Measurements from ENCODE around the gene HOXB8. TPM values are rescaled to one million over a fixed set of nuclear protein-coding genes. Genes with fewer than 3 reads are reported as not detected.

The HOXB8 gene
- total and polyA plus RNA-seq, 10 of the 15 experiments (the other 5 are each of a cell fraction or from before 2014, with no cell fraction given), result 0.21 TPM; not detected in 9

- TF ChIP-seq, protein P1, sequence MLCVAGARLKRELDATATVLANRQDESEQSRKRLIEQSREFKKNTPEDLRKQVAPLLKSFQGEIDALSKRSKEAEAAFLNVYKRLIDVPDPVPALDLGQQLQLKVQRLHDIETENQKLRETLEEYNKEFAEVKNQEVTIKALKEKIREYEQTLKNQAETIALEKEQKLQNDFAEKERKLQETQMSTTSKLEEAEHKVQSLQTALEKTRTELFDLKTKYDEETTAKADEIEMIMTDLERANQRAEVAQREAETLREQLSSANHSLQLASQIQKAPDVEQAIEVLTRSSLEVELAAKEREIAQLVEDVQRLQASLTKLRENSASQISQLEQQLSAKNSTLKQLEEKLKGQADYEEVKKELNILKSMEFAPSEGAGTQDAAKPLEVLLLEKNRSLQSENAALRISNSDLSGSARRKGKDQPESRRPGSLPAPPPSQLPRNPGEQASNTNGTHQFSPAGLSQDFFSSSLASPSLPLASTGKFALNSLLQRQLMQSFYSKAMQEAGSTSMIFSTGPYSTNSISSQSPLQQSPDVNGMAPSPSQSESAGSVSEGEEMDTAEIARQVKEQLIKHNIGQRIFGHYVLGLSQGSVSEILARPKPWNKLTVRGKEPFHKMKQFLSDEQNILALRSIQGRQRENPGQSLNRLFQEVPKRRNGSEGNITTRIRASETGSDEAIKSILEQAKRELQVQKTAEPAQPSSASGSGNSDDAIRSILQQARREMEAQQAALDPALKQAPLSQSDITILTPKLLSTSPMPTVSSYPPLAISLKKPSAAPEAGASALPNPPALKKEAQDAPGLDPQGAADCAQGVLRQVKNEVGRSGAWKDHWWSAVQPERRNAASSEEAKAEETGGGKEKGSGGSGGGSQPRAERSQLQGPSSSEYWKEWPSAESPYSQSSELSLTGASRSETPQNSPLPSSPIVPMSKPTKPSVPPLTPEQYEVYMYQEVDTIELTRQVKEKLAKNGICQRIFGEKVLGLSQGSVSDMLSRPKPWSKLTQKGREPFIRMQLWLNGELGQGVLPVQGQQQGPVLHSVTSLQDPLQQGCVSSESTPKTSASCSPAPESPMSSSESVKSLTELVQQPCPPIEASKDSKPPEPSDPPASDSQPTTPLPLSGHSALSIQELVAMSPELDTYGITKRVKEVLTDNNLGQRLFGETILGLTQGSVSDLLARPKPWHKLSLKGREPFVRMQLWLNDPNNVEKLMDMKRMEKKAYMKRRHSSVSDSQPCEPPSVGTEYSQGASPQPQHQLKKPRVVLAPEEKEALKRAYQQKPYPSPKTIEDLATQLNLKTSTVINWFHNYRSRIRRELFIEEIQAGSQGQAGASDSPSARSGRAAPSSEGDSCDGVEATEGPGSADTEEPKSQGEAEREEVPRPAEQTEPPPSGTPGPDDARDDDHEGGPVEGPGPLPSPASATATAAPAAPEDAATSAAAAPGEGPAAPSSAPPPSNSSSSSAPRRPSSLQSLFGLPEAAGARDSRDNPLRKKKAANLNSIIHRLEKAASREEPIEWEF (IDR thresholded peaks at IDR 0.05; ENCODE audit: insufficient replicate concordance, low read depth, low read length), result no peak
Measured at GRCh38 chr17:48588528-48588927, 26.6 kb downstream of the HOXB8 start (continued).

- H3K9me3 ChIP-seq (replicated peaks; ENCODE audit: control insufficient read depth, insufficient read depth, low read length), result no peaks in the 10 kb centered on the region
- H2AFZ ChIP-seq (ENCODE audit: control insufficient read depth, low read depth, low read length), result no peak overlapping the region
- H3K4me3 ChIP-seq, result no peak overlapping the region
- no peak overlapping the region for H3K9ac ChIP-seq (ENCODE audit: control insufficient read depth, insufficient read depth, low read length)
- ChIA-PET RAD21 (ENCODE audit: unreplicated experiment) (interaction anchor here (0.8 to 2.6 kb wide), 11 partner anchors 30 to 508 kb away, joined by 3 to 13 read pairs (median 5); no protein-coding TSS in a partner anchor), CTCF (interaction anchor here (0.8 to 3.3 kb wide), 19 partner anchors 13 to 617 kb away, joined by 3 to 22 read pairs (median 4); partner anchors contain the start of gene CDK5RAP3), POLR2A (interaction anchor here (0.6 to 1.1 kb wide), 4 partner anchors 87 to 504 kb away, joined by 3 to 7 read pairs (median 4); no protein-coding TSS in a partner anchor), SMC1A (ENCODE audit: uncharacterized antibody, unreplicated experiment) (interaction anchor here (0.6 to 3.0 kb wide), 13 partner anchors 11 to 754 kb away, joined by 3 to 23 read pairs (median 5); no protein-coding TSS in a partner anchor)
- ATAC-seq (no peak), FAIRE-seq (no peak), DNase-seq (ENCODE audit: low read depth, low spot score) (no peak)
- no peak overlapping the region for H3K4me2 ChIP-seq (ENCODE audit: control insufficient read depth, insufficient read depth)
- in situ Hi-C loops (cut with MboI), result no loop called here
- no peaks in the 10 kb centered on the region for H3K79me2 ChIP-seq (ENCODE audit: control insufficient read depth, insufficient read depth, low read length)
- TF ChIP-seq ESRRA (IDR thresholded peaks at IDR 0.05; ENCODE audit: low read length) (no peak), TCF7 (IDR thresholded peaks at IDR 0.05; ENCODE audit: borderline replicate concordance) (no peak), SIX5 (IDR thresholded peaks at IDR 0.05; ENCODE audit: low read depth, low read length, severe bottlenecking) (no peak), EED (IDR thresholded peaks at IDR 0.05; ENCODE audit: low read depth) (no peak), ZNF622 (IDR thresholded peaks at IDR 0.05) (no peak), ZNF207 (IDR thresholded peaks at IDR 0.05; ENCODE audit: borderline replicate concordance) (no peak), SMC3 (IDR thresholded peaks at IDR 0.05; ENCODE audit: borderline replicate concordance, low read length) (no peak), RAD51 (IDR thresholded peaks at IDR 0.05) (no peak), SREBF2 (IDR thresholded peaks at IDR 0.05; ENCODE audit: low read length) (no peak), ATF7 (IDR thresholded peaks at IDR 0.05; ENCODE audit: low read depth) (no peak), IKZF2 (IDR thresholded peaks at IDR 0.05) (no peak), ZNF24 (IDR thresholded peaks at IDR 0.05) (no peak), GABPA (IDR thresholded peaks at IDR 0.05; ENCODE audit: low read depth) (no peak), RBBP5 (conservative IDR thresholded peaks at IDR 0.05) (no peak), CHD4 (IDR thresholded peaks at IDR 0.05) (no peak), CREB1 (IDR thresholded peaks at IDR 0.05; ENCODE audit: low read depth) (no peak), HCFC1 (IDR thresholded peaks at IDR 0.05; ENCODE audit: low read length) (no peak), POLR2A (IDR thresholded peaks at IDR 0.05; ENCODE audit: low read depth, low read length) (no peak), YBX1 (IDR thresholded peaks at IDR 0.05) (no peak)
- TF ChIP-seq, protein P2, sequence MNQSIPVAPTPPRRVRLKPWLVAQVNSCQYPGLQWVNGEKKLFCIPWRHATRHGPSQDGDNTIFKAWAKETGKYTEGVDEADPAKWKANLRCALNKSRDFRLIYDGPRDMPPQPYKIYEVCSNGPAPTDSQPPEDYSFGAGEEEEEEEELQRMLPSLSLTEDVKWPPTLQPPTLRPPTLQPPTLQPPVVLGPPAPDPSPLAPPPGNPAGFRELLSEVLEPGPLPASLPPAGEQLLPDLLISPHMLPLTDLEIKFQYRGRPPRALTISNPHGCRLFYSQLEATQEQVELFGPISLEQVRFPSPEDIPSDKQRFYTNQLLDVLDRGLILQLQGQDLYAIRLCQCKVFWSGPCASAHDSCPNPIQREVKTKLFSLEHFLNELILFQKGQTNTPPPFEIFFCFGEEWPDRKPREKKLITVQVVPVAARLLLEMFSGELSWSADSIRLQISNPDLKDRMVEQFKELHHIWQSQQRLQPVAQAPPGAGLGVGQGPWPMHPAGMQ (IDR thresholded peaks at IDR 0.05; ENCODE audit: borderline replicate concordance), result no peak
- no peaks in the 10 kb centered on the region for H4K20me1 ChIP-seq (ENCODE audit: control insufficient read depth, insufficient read depth)
- intact Hi-C loops (cut with micrococcal nuclease; ENCODE audit: unreplicated experiment), result no loop called here
- no peak overlapping the region for H3K27ac ChIP-seq (ENCODE audit: control insufficient read depth, insufficient read depth)
- H3K36me3 ChIP-seq (ENCODE audit: control insufficient read depth in 2 of 2, insufficient read depth in 2 of 2, low read length in 1 of 2), result no peaks in the 10 kb centered on the region
- H3K4me1 ChIP-seq (ENCODE audit: control insufficient read depth, insufficient read depth, low read length), result no peaks in the 10 kb centered on the region
- no TSS peak for BruUV-seq (replicated peaks)
- 0% methylated on average over 2 of the region's 2 CpGs for WGBS (ENCODE audit: insufficient coverage, insufficient replicate concordance, low lambda C conversion rate, missing lambda C conversion rate)
- H3K27me3 ChIP-seq (replicated peaks in 1 of 2; ENCODE audit: control insufficient read depth in 2 of 2, insufficient read depth in 2 of 2, low read length in 1 of 2), result peaks cover 0 to 8% of the 10 kb centered on the region in 2 experiments; a peak in 3 of 4 replicates
Measured at GRCh38 chr17:48588074-48588415, 27.0 kb downstream of the HOXB8 start.
